ENCODE results near the gene RHCE. TPM values are rescaled to one million over a fixed set of nuclear protein-coding genes. Genes with fewer than 3 reads are reported as not detected.

Gene RHCE
- total RNA-seq, 1 experiment from 2014 or later: not detected

GRCh38 chr1:25347556-25347955, 73.1 kb downstream of the RHCE start:
- intact Hi-C loops (cut with micrococcal nuclease; ENCODE audit: unreplicated experiment): no loop called here
- CTCF ChIA-PET: no interaction called here
- H3K4me3 Mint-ChIP-seq (ENCODE audit: unreplicated experiment): no peak overlapping the region
- no peak overlapping the region for H3K27ac Mint-ChIP-seq (ENCODE audit: unreplicated experiment)
- POLR2A ChIA-PET: no interaction called here
- H3K4me1 Mint-ChIP-seq (ENCODE audit: low read depth, unreplicated experiment): no peaks in the 10 kb centered on the region
- Histone ChIP-seq H3K36me3 (ENCODE audit: control insufficient read depth, insufficient read depth, low read length) (no peaks in the 10 kb centered on the region), H3K4me1 (no peaks in the 10 kb centered on the region), H3K4me3 (ENCODE audit: low read depth, low read length) (no peak overlapping the region), H3K27me3 (replicated peaks; ENCODE audit: control insufficient read depth, insufficient read depth, low read length) (no peaks in the 10 kb centered on the region), H3K9me3 (no peaks in the 10 kb centered on the region)
- peaks cover 40% of the 10 kb centered on the region for H3K36me3 Mint-ChIP-seq (ENCODE audit: insufficient read depth, unreplicated experiment)
- no peak for TF ChIP-seq CTCF (IDR thresholded peaks at IDR 0.05; ENCODE audit: insufficient read depth in 1 of 2, low read depth in 1 of 2, low read length in 1 of 2, severe bottlenecking in 1 of 2, unreplicated experiment in 1 of 2)
- BruUV-seq (replicated peaks): no TSS peak
- H3K9me3 Mint-ChIP-seq (ENCODE audit: unreplicated experiment): no peaks in the 10 kb centered on the region
- DNase-seq: no peak
- H3K27me3 Mint-ChIP-seq (ENCODE audit: insufficient read depth, unreplicated experiment): no peaks in the 10 kb centered on the region

- H3K27me3 ChIP-seq (replicated peaks; ENCODE audit: control insufficient read depth, insufficient read depth, low read length): no peaks in the 10 kb centered on the region
- H3K27ac Mint-ChIP-seq (ENCODE audit: unreplicated experiment): no peak overlapping the region
- H3K9me3 Mint-ChIP-seq (ENCODE audit: unreplicated experiment): no peaks in the 10 kb centered on the region
- POLR2A ChIA-PET: no interaction called here
- TF ChIP-seq CTCF (IDR thresholded peaks at IDR 0.05; ENCODE audit: insufficient read depth in 1 of 2, low read depth in 1 of 2, low read length in 1 of 2, severe bottlenecking in 1 of 2, unreplicated experiment in 1 of 2): no peak
- no peaks in the 10 kb centered on the region for H3K9me3 ChIP-seq
- CTCF ChIA-PET: no interaction called here
- H3K36me3 ChIP-seq (ENCODE audit: control insufficient read depth, insufficient read depth, low read length): no peaks in the 10 kb centered on the region
- H3K36me3 Mint-ChIP-seq (ENCODE audit: insufficient read depth, unreplicated experiment): peaks cover 33% of the 10 kb centered on the region
- intact Hi-C loops (cut with micrococcal nuclease; ENCODE audit: unreplicated experiment): no loop called here
- no peak overlapping the region for H3K4me3 ChIP-seq (ENCODE audit: low read depth, low read length)
- H3K4me1 Mint-ChIP-seq (ENCODE audit: low read depth, unreplicated experiment): peaks cover 7% of the 10 kb centered on the region
- no peak overlapping the region for H3K4me3 Mint-ChIP-seq (ENCODE audit: unreplicated experiment)
- no peaks in the 10 kb centered on the region for H3K27me3 Mint-ChIP-seq (ENCODE audit: insufficient read depth, unreplicated experiment)
- DNase-seq: no peak
- BruUV-seq (replicated peaks): no TSS peak
- no peaks in the 10 kb centered on the region for H3K4me1 ChIP-seq
Measured at GRCh38 chr1:25343872-25344271, 76.8 kb downstream of the RHCE start.

GRCh38 chr1:25342846-25343245, 77.8 kb downstream of the RHCE start:
- BruUV-seq (replicated peaks): no TSS peak
- no peak for DNase-seq
- ChIA-PET POLR2A (no interaction called here), CTCF (no interaction called here)
- Histone ChIP-seq H3K4me1 (no peaks in the 10 kb centered on the region), H3K36me3 (ENCODE audit: control insufficient read depth, insufficient read depth, low read length) (no peaks in the 10 kb centered on the region), H3K4me3 (ENCODE audit: low read depth, low read length) (no peak overlapping the region), H3K27me3 (replicated peaks; ENCODE audit: control insufficient read depth, insufficient read depth, low read length) (no peaks in the 10 kb centered on the region), H3K9me3 (no peaks in the 10 kb centered on the region)
- no peak overlapping the region for H3K4me3 Mint-ChIP-seq (ENCODE audit: unreplicated experiment)
- intact Hi-C loops (cut with micrococcal nuclease; ENCODE audit: unreplicated experiment): no loop called here
- H3K27me3 Mint-ChIP-seq (ENCODE audit: insufficient read depth, unreplicated experiment): no peaks in the 10 kb centered on the region
- no peak overlapping the region for H3K27ac Mint-ChIP-seq (ENCODE audit: unreplicated experiment)
- TF ChIP-seq CTCF (IDR thresholded peaks at IDR 0.05; ENCODE audit: insufficient read depth in 1 of 2, low read depth in 1 of 2, low read length in 1 of 2, severe bottlenecking in 1 of 2, unreplicated experiment in 1 of 2): no peak
- no peaks in the 10 kb centered on the region for H3K9me3 Mint-ChIP-seq (ENCODE audit: unreplicated experiment)
- H3K4me1 Mint-ChIP-seq (ENCODE audit: low read depth, unreplicated experiment): peaks cover 7% of the 10 kb centered on the region
- peaks cover 36% of the 10 kb centered on the region for H3K36me3 Mint-ChIP-seq (ENCODE audit: insufficient read depth, unreplicated experiment)

Measured in Caco-2 (cell line).